Mesenchymal stem cell (in vitro differentiated cells and primary cell): ENCODE results near the gene OLFML2B.
A peak's percentile ranks its signal among the peaks of the same experiment; 100 is the strongest.

Experiments
- DNase-seq: peaks from one replicate; pipeline ENCODE4 v3.0.0-alpha.2; 2013
- H2AFZ ChIP-seq: one replicate; pipeline ENCODE4 v1.6.1; 2013; ENCODE audit warnings: low read depth, mild to moderate bottlenecking, control low read depth, inconsistent platforms, low read length, moderate library complexity
- H2AK5ac ChIP-seq: 2 replicates; pipeline ENCODE4 v1.6.1; 2013; ENCODE audit warnings: low read length, moderate library complexity, mild to moderate bottlenecking, inconsistent platforms; ENCODE audit not compliant: severe bottlenecking
- H2BK120ac ChIP-seq: one replicate; pipeline ENCODE4 v1.6.1; 2013; ENCODE audit warnings: low read depth, mild to moderate bottlenecking, inconsistent platforms, low read length, moderate library complexity
- H2BK12ac ChIP-seq, 2 experiments: one replicate each; pipeline ENCODE4 v1.6.1; 2013; ENCODE audit warnings: inconsistent platforms in 2 of 2, low read length in 2 of 2, mild to moderate bottlenecking in 2 of 2, moderate library complexity in 2 of 2, control low read depth in 1 of 2
- H2BK15ac ChIP-seq: one replicate; pipeline ENCODE4 v1.6.1; 2013; ENCODE audit warnings: mild to moderate bottlenecking, low read depth, inconsistent platforms; ENCODE audit not compliant: poor library complexity, severe bottlenecking
- H2BK5ac ChIP-seq: 2 replicates; pipeline ENCODE4 v1.6.1; 2013; ENCODE audit warnings: low read depth, mild to moderate bottlenecking, low read length, control low read depth, inconsistent platforms; ENCODE audit not compliant: poor library complexity, severe bottlenecking
- H3K14ac ChIP-seq, 2 experiments: one replicate each; pipeline ENCODE4 v1.6.1; 2013; ENCODE audit warnings: inconsistent platforms in 2 of 2, low read length in 2 of 2, control low read depth in 1 of 2, mild to moderate bottlenecking in 1 of 2, moderate library complexity in 1 of 2
- H3K18ac ChIP-seq, 2 experiments: one replicate each; pipeline ENCODE4 v1.6.1; 2013; ENCODE audit warnings: inconsistent platforms in 2 of 2, low read length in 2 of 2, control low read depth in 1 of 2, low read depth in 1 of 2, mild to moderate bottlenecking in 1 of 2
- H3K23ac ChIP-seq, 2 experiments: one replicate each; pipeline ENCODE4 v1.6.1; 2013; ENCODE audit warnings: inconsistent platforms in 2 of 2, low read length in 2 of 2, mild to moderate bottlenecking in 2 of 2, moderate library complexity in 2 of 2, control low read depth in 1 of 2
- H3K27ac ChIP-seq: 2 replicates; pipeline ENCODE4 v1.5.1; 2013; ENCODE audit warnings: mild to moderate bottlenecking, moderate library complexity, low read length, control low read depth, inconsistent platforms; ENCODE audit not compliant: poor library complexity, severe bottlenecking
- H3K27me3 ChIP-seq, 2 experiments: 2 replicates each; pipeline versions ENCODE4 v1.6.1 to v1.7.0; 2013; ENCODE audit warnings: low read length in 2 of 2, mild to moderate bottlenecking in 2 of 2, moderate library complexity in 2 of 2, control low read depth in 1 of 2, inconsistent platforms in 1 of 2; ENCODE audit not compliant: control insufficient read depth in 1 of 2, insufficient read depth in 1 of 2
- H3K36me3 ChIP-seq, 2 experiments: 2 replicates each; pipeline versions ENCODE4 v1.6.1 to v1.7.0; 2013; ENCODE audit warnings: low read length in 2 of 2, control low read depth in 1 of 2, inconsistent platforms in 1 of 2, low read depth in 1 of 2, mild to moderate bottlenecking in 1 of 2; ENCODE audit not compliant: insufficient read depth in 2 of 2, control insufficient read depth in 1 of 2
- H3K4ac ChIP-seq, 2 experiments: one replicate each; pipeline ENCODE4 v1.6.1; 2013; ENCODE audit warnings: inconsistent platforms in 2 of 2, low read length in 2 of 2, mild to moderate bottlenecking in 2 of 2, moderate library complexity in 2 of 2, control low read depth in 1 of 2, low read depth in 1 of 2
- H3K4me1 ChIP-seq: 2 replicates; pipeline ENCODE4 v1.6.1; 2013; ENCODE audit warnings: low read depth, low read length, control low read depth; ENCODE audit not compliant: control insufficient read depth, insufficient read depth
- H3K4me2 ChIP-seq: 2 replicates; pipeline ENCODE4 v1.6.1; 2013; ENCODE audit warnings: low read length, mild to moderate bottlenecking, inconsistent platforms; ENCODE audit not compliant: poor library complexity, severe bottlenecking
- H3K4me3 ChIP-seq, 2 experiments: 2 replicates each; pipeline versions ENCODE4 v1.5.1 to v1.7.0; 2013; ENCODE audit warnings: low read length in 2 of 2, mild to moderate bottlenecking in 2 of 2, control low read depth in 1 of 2, low read depth in 1 of 2; ENCODE audit not compliant: insufficient read depth in 1 of 2
- H3K79me1 ChIP-seq: replicated peaks from 2 replicates; pipeline ENCODE4 v1.6.1; 2013; ENCODE audit warnings: mild to moderate bottlenecking, control low read depth, low read length, inconsistent platforms; ENCODE audit not compliant: poor library complexity, severe bottlenecking
- H3K9ac ChIP-seq: 2 replicates; pipeline ENCODE4 v1.7.0; 2013; ENCODE audit warnings: mild to moderate bottlenecking, low read length, moderate library complexity
- H3K9me3 ChIP-seq: 2 replicates; pipeline ENCODE4 v1.7.0; 2013; ENCODE audit warnings: mild to moderate bottlenecking, low read length; ENCODE audit not compliant: control insufficient read depth
- H4K8ac ChIP-seq: one replicate; pipeline ENCODE4 v1.6.1; 2013; ENCODE audit warnings: inconsistent platforms, mild to moderate bottlenecking, low read length, moderate library complexity
- H4K91ac ChIP-seq: one replicate; pipeline ENCODE4 v1.6.1; 2013; ENCODE audit warnings: mild to moderate bottlenecking, low read length, inconsistent platforms
- WGBS: methylation state at CpG from one replicate; pipeline ENCODE4 v1.1.7; 2013; ENCODE audit warnings: mixed read lengths; 5-methylcytosine and 5-hydroxymethylcytosine counted together

The OLFML2B gene

DNA sequence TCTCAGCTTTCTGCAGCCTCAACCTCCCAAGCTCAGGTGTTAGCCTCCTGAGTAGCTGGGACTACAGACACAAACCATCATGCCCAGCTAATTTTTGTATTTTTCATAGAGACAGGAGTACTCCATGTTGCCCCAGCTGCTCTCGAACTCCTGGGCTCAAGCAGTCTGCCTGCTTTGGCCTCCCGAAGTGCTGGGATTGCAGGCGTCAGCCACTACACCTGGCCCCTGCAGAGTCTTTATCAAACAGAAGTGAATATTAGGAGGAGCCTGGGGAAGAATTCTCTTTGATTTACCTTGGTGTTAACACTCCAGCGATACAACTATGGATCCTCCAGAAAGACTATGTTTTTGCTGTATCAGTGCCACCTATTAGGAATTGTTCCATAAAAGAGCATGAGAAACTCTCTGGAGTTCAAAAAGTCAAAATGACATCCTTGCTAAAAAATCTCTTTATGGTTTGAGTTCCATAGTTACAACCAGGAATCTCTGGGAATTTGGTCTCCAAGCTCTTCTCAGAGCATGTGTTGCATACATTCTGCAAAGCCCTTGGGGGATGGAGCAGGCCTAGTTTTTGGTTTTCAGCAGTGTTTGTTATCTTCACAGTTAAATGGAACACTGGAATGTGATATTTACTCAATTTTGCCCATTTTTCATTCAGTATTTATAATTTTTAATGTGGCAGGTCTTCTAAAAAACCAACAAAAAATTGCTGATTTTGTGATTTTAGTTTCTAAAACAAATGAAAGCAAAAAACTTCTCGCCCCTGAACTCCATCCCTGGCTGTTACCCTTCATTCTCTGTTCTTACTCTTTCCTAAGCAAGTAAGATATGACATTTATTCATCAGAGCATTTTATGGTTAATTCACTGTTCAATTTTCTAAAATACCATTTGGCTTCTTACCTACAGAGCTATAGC lies 77.3 kb downstream of the OLFML2B start:
- Histone ChIP-seq H2BK120ac (no peak overlapping the region), H3K4me1 (peaks cover 4% of the 10 kb centered on the region), H4K8ac (no peak overlapping the region), H2AK5ac (peak overlapping the region; percentile 69), H2AFZ (no peak overlapping the region), H3K9me3 (no peaks in the 10 kb centered on the region), H3K36me3 (peaks cover 0 to 13% of the 10 kb centered on the region in 2 experiments), H3K23ac (no peak overlapping the region), H2BK5ac (no peak overlapping the region), H2BK12ac (no peak overlapping the region), H3K4ac (no peak overlapping the region), H4K91ac (no peak overlapping the region), H3K4me3 (no peak overlapping the region), H2BK15ac (no peak overlapping the region), H3K9ac (peak overlapping the region; percentile 8), H3K14ac (no peak overlapping the region), H3K4me2 (no peak overlapping the region), H3K27me3 (no peaks in the 10 kb centered on the region), H3K18ac (no peak overlapping the region), H3K79me1 (peaks cover 3% of the 10 kb centered on the region), H3K27ac (peak overlapping the region; percentile 29)
- WGBS, result 83% methylated on average over 4 of the region's 5 CpGs
- DNase-seq, result peak; percentile 72

- peaks cover 0 to 13% of the 10 kb centered on the region in 2 experiments for H3K36me3 ChIP-seq
- H2BK12ac ChIP-seq, result no peak overlapping the region
- 100% methylated on average over 2 of the region's 3 CpGs for WGBS
- no peak overlapping the region for H2BK120ac ChIP-seq
- no peak overlapping the region for H3K23ac ChIP-seq
- DNase-seq, result no peak
- no peak overlapping the region for H2AFZ ChIP-seq
- H4K91ac ChIP-seq, result no peak overlapping the region
- no peaks in the 10 kb centered on the region for H3K27me3 ChIP-seq
- H2BK5ac ChIP-seq, result no peak overlapping the region
- no peak overlapping the region for H3K14ac ChIP-seq
- no peak overlapping the region for H3K27ac ChIP-seq
- H3K79me1 ChIP-seq, result peaks cover 3% of the 10 kb centered on the region
- no peak overlapping the region for H3K4me3 ChIP-seq
- no peaks in the 10 kb centered on the region for H3K9me3 ChIP-seq
- H3K4ac ChIP-seq, result no peak overlapping the region
- H3K9ac ChIP-seq, result no peak overlapping the region
- no peak overlapping the region for H3K4me2 ChIP-seq
- H3K4me1 ChIP-seq, result peaks cover 4% of the 10 kb centered on the region
- H4K8ac ChIP-seq, result no peak overlapping the region
- no peak overlapping the region for H3K18ac ChIP-seq
- H2BK15ac ChIP-seq, result no peak overlapping the region
- peak overlapping the region; percentile 69 for H2AK5ac ChIP-seq
Measured at GRCh38 chr1:161945306-161946060, 78.2 kb downstream of the OLFML2B start.

- Histone ChIP-seq H3K4me3 (no peak overlapping the region), H3K4ac (no peak overlapping the region), H3K4me1 (peaks cover 4% of the 10 kb centered on the region), H3K4me2 (no peak overlapping the region), H2AFZ (no peak overlapping the region), H4K91ac (no peak overlapping the region), H3K14ac (no peak overlapping the region), H3K23ac (no peak overlapping the region), H4K8ac (no peak overlapping the region), H3K27me3 (no peaks in the 10 kb centered on the region), H2AK5ac (no peak overlapping the region), H3K9me3 (no peaks in the 10 kb centered on the region), H3K9ac (no peak overlapping the region), H2BK15ac (no peak overlapping the region), H3K79me1 (peaks cover 2% of the 10 kb centered on the region), H2BK12ac (no peak overlapping the region), H3K27ac (no peak overlapping the region), H2BK5ac (no peak overlapping the region), H2BK120ac (no peak overlapping the region), H3K18ac (no peak overlapping the region), H3K36me3 (peaks cover 0 to 13% of the 10 kb centered on the region in 2 experiments)
- 100% methylated on average over 2 of the region's 2 CpGs for WGBS
- DNase-seq, result no peak
Measured at GRCh38 chr1:161944381-161944780, 79.3 kb downstream of the OLFML2B start.

DNA sequence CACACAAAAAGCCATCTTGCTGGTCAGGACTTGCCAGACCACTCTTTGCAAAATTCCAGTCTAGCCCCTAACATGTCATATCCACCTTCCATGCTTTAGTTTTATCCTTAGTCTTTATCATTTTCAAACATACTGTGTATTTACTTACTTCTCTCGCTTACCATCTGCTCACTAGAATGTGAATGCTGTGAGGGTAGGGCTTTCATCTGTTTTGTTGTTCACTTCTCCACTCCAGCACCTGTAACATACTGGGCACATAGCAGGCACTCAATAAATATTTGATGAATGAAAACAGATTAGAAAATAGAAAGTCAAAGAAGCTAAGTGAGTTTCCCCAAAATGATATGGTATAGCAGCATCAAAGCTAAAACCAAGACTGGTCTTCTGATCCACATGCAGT lies 79.9 kb downstream of the OLFML2B start:
- no peak overlapping the region for H2AFZ ChIP-seq
- no peak overlapping the region for H2BK12ac ChIP-seq
- H2AK5ac ChIP-seq, result no peak overlapping the region
- H2BK120ac ChIP-seq, result no peak overlapping the region
- DNase-seq, result no peak
- no peak overlapping the region for H3K4me2 ChIP-seq
- no peak overlapping the region for H3K9ac ChIP-seq
- WGBS, result no CpG with 5 or more reads among the region's 1 CpG
- no peak overlapping the region for H3K27ac ChIP-seq
- H3K4ac ChIP-seq, result no peak overlapping the region
- no peak overlapping the region for H4K91ac ChIP-seq
- no peak overlapping the region for H3K14ac ChIP-seq
- no peak overlapping the region for H4K8ac ChIP-seq
- H3K4me1 ChIP-seq, result peaks cover 4% of the 10 kb centered on the region
- no peak overlapping the region for H3K23ac ChIP-seq
- peaks cover 0 to 15% of the 10 kb centered on the region in 2 experiments for H3K36me3 ChIP-seq
- no peak overlapping the region for H2BK5ac ChIP-seq
- no peaks in the 10 kb centered on the region for H3K9me3 ChIP-seq
- H3K79me1 ChIP-seq, result no peaks in the 10 kb centered on the region
- no peak overlapping the region for H3K4me3 ChIP-seq
- H3K27me3 ChIP-seq, result no peaks in the 10 kb centered on the region
- H2BK15ac ChIP-seq, result no peak overlapping the region
- no peak overlapping the region for H3K18ac ChIP-seq
